GM21825 (cell line): ENCODE results near the gene RASAL2.

Experiments
- ATAC-seq: cut with Tn5 transposase; IDR thresholded peaks from one replicate; pipeline ENCODE4 v1.9.1; 2021; ENCODE audit warnings: mild to moderate bottlenecking, moderate library complexity; ENCODE audit not compliant: unreplicated experiment

The RASAL2 gene

DNA sequence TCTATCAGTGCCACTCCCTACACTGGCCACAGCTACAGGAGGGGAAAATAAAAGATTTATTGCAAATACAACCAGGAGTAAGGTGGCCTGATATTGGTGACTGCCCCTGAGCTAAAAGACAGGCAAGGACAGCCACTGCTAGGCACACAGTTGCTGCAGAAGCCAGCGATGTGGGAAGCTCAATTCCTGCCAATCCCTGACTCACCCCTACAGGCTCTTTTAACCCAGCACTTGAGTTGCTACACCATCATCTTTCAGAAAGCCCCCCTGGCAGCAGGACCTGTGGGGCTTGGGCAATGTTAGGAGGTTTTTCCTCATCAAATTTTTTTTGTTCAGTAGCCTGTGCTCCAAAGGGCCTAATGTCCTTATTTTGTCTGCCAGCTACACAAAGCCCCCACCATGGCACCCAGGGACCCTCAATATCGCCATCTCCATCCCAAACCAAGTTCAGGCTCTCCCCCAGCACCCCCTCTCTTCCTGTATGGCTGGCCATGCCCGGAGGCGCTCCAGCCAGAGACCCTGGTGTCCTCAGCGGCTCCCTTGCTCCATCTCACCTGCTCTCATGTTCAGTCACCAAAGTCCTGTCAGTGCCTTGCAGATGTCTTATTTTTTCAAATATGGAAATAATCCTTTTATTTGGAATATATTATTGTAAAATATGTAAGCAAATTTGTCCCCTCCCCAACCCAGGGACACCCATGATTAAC is 389.5 kb downstream of the RASAL2 start:
- no peak for ATAC-seq

DNA sequence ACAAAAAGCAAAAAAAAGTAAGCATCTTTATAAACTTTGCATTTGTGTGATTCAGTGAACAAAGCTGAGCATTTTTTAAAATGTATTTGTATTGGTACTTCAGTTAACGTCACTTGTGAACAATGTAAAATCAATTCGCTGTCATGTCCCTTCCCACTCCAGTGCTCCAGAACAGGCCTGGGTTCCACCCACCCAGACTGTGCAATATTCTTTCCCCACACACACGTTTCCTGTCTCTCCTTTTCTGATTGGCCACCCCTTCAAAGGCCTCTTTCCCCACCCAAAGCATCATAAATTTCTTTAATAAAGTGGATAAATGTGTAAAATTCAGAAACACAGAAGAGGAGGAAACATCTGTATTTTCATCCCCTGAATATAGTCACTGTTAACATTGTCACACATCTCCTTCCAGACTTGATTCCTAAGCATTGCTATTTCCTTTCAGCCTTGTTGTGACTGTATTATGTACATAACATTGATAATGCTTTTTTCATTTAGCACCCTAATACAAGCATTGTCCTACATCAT is 390.9 kb downstream of the RASAL2 start:
- no peak for ATAC-seq

DNA sequence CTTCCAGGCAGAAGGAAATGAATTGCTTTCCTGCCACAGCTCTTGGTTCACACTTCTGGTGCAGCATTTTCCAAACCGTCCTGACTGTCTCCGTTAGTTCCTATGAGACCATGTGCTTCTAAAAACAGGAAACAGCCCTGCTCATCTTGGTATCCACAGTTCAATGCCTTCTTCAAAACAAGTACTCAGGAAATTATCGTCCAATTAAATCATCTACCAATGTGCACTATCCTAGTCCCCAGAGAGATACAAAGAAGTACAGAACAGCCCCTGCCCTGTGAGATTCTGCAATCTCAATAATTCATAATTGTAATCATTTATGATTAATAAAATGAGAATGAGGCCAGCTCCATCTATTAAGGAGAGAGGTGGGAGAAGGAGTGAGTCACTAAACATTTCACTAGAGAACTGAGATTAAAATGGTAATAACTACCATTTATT is 391.7 kb downstream of the RASAL2 start:
- ATAC-seq: no peak

DNA sequence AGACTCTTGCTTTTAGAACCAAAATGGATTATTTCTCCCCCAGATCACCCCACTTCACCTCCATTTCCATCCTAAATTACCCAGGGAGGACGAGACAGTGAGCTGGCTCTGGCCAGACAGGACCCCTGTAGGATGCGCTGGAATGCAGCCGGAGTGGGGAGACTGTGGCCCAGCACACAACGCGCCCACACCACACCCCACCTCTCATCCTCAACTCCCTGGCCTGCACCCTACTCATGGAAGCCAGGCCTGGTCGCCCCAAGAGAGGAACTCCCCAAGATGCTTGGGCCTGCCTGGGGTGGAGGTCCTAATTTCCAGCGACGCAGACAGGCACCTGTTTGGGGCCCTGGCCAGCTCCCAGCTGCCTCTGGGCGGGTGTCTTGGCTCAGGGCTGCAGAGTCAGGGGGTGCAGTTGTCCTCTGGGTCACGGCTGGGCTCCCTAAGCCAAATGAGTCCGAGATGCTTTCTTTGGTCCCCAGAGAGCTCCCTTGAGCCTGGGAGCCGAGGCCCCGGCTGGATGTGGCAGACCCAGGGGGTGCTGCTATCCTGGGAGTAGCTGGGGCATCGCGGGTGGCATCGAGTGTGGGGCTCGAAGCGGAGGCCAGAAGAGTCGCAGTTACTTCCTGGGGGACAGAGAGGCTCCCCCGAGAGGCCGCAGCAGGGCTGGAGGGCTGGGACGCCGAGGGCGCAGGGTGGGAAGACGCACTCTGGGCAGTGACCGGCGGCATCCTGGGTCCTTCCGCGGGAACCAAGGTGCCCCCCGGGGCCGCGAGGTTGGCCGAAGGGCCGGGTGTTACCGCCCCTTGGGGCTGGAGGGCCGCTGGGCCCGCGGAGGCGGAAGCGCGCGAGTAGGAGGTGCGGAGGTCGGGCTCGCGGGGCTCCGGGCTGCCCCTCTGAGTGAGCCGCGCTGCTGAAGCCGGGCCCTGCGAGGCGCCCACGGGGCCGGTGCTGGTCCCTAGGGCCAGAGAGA is 392.5 kb downstream of the RASAL2 start:
- peak; percentile 53 for ATAC-seq

DNA sequence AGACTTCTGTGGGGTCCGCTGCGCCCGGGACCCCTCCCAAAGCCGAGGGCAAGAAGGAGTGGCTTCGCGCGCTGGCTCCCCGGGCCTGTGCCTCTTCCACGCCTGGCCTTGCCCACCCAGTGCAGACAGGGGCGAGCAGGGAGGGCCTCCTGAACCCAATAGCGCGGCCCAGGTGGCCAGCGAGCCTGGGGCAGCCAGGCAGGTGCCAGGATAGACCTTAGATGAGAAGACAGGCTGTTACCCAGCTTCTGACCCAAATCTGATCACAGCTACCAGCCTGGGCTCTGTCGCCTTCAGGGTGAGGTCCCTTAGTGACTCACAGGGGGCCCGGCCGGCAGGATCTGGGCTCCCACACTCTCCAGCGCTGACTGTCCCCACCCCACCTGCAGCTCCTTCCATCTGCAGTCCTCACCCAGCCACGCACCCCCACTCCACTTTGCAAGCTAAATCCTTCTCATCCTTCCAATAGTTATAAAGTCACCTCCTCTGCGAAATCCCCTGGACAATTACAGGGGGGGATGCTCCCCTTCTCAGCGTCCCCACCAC is 393.2 kb downstream of the RASAL2 start:
- no peak for ATAC-seq

DNA sequence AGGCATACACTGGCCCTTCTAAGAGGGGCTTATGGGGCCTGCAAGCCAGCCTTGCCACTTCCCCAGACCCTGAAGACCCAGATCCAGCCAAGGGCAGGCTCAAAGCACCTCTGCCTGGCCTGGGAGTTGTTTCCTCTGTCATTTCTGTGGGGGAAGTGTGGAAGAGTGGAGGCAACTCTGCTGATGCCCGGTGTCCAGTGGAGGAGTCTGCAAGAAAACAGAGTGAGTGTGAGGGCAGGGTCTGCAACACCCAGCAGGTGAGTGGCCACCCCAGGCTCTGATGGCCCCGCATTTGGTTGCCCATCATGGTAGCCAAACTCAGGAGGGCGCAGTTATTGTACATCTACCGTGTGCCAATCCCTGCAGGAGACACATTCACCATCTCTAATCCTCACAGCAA is 394.5 kb downstream of the RASAL2 start:
- ATAC-seq: no peak

DNA sequence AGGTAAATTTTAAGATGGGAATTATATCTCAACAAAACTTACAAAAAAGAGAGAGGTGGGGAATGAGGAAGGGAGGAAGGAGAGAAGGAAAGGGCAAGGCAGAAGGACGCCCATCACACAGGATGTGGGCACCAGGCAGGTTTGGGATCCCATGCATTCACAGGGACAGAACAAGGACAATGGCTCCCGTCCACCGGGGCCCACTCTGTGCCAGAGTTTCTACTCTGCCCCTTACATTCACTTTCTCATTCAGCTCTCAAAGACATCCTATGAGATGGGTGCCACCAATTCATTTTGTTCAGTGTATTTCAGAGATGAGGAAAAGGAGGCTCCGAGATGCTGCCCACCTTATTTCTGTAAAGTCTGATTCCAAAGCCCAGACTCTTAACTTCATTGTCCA is 395.5 kb downstream of the RASAL2 start:
- ATAC-seq: no peak

DNA sequence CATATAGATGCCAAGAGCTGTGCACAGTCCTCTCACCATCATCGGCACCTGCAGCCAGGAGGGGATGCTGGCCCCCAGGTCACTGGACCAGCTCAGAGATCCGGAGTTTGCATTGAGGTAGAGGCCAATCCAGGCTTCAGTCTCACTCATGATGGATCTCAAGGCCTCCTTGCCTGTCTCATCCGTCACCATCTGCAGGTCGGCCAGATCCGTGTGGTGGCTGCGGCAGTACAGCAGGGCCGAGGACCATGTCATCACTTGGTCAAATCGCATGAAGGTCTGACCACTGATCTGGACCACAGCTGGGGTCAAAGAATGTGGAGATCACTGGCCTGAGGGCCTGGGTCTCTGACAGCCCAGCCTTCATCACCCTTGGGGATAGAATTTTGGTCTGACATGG is 396.2 kb downstream of the RASAL2 start:
- ATAC-seq: no peak

DNA sequence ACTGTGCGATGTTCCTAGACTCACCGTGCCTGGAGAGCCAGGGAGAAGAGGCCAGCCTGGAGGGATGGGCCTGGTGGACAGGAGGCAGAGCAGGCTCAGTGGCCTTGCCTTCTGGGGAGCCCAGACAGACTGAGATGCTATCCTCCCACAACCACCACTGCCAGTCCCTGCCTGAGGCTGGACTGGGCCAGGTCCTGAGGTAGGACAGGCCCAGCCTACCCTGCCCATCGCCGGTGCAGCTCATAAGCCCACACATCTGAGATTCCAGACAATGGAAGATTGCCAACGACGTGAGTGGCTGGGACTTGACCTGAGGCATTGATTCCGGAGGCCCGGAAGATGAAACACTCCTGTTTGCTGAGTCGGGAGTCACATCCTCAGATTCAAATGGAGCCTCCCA is 397.1 kb downstream of the RASAL2 start:
- ATAC-seq: no peak

DNA sequence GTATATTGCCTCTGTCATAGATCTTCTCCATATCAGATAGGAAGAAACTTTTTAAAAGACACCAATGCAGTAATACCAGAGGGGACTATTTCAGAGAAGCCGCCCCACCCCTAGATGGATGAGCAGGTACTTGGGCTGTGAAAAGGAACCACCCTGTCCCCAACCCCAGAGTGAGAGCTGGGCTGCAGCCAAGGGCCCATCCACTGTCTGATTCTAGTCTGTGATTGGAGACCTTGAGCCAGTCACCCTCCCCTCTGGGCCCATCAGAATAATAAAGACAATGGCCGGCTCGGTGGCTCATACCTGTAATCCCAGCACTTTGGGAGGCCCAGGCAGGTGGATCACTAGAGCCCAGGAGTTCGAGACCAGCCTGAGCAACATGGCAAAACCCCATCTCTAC is 397.8 kb downstream of the RASAL2 start:
- ATAC-seq: no peak

DNA sequence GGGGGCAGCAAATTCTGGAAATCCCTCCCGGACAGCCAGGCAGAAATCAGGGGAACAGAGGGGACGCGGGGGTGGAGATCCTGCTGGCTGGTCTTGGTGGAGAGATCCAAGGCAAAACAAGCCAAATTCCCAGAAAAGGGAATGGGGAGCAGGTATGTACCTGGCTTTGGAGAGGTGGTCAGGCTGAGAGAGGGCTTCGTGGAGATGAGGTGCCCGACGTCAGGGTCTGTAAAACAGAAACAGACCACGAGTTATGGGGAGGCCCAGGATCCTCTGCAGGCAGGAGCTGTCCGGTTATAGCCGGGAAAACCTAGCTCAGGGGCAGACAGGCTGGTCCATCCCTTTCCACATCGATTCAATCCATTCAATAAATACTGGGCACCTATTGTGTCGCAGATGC is 398.4 kb downstream of the RASAL2 start:
- ATAC-seq: no peak

DNA sequence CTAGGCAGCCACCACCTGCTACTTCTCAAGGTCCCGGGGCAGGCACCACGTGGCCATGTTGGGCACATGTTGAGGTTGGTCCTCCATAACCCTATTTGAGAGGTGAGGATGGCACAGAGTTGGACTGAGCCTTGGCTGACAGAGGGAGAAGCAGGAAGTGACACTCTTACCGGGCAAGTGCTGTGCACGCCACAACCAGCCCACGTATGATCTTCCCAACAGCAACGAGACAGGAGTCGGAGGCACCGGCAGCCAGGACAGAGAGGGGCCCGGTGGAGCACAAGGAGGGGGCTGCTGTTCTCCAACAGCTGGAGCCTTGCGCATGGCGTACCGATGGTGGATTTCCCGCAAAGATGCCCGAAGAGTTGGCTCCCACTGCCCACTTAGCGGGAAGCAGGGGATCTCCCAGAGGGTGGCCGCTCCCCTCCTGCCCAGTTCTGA is 399.4 kb downstream of the RASAL2 start:
- ATAC-seq: no peak

DNA sequence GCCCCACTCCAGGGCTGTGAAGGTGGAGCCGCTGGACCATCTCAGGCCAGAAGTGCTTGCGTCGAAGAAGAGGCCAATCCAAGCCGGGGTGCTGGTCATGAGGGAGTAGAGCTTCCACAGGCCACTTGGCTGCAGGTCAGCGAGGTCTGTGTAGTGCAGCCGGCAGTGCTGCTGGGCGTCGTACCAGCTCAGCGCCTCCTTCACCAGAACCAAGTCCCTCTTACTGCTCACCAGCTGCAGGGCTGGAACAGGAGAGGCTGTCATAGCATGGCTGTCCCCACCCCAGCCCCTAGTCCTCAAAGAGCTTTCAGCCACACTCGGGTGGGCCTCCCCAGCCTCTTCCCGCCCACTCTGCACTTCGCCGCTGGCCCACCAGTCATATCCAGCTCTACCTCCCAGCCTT is 400.7 kb downstream of the RASAL2 start:
- ATAC-seq: no peak

DNA sequence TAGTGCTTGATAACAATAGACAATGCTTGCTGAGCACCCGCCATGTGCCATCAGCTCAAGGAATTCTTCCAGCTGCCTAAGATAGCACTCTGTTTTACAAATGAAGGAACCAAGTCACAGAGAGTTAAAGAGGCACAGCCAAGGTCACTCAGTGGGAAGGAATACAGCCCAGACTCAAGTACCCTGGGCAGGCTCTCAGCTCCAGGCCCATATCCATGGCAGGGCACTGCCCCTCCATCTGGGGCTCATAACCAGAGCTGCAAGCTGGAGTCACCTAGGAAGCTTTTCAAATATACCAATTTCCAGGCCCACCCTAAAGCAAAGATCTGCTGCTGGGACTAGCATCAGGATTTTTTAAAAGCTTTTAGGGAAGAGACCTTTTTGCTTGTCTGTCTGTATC is 401.3 kb downstream of the RASAL2 start:
- ATAC-seq: no peak

DNA sequence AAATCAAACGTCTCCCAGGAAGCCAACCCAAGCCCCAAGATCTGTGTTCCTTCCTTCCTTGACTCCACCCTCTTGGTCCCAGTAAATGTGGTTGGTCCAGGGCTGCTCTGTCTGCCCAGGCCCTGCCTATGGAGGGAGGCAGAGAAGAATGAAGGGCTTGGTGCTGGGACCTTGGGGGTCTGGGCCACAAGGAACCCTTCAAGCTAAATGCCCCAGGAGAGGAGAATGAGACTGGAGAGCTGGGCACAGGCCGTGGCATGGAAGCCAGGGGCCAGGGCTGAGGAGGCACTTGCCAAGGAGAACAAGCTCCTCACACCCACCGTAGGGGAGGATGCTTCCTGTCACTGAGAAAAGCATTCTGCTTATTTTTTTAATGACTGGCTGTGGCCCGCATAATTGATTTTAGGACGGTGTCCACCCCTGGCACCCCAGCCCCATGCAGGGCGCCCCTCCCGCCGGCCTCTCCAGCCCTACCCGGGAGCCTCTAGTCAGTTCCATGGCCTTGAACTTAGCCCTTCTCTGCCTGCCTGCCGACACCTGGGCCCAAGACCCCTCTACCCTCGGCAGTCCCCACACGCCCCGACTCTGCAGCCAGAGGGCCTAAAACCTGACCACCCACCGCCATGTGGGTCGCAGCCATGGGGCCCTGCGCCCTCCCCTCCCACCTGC is 402.0 kb downstream of the RASAL2 start:
- ATAC-seq: no peak

DNA sequence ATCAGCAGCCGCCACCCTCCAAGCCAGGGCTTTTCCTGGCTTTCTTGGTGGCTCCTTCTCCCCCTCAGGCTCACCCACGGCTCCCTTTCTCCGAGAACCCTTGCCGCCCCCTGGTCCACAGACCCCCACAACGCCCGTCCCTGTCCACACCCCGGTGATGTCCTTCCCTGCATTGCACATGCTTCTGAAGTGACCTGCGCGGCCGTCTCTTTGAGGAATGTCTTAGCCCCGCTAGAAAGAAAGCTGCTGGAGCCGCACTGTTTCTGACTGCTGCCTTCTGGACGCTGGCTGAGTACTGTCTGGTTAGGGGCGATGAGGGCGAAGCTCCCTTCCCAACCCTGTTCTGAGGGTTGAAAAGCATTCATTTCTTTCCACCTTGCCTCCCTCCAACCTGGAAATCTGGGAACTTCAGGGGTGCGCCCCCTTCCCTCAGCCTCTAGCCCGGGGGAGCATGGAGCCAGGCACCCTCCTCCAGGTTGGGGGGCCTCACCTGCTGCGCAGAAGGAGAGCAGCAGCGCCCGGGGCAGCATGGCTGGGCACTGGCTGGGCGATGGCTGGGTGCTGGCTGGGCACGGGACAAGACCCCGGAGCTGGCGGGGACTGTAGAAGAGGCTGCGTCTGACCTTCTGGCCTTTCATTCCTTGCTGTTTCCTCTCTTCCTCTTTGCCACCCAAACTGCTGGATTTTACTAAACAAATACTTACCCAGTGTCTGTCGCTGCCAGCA is 402.7 kb downstream of the RASAL2 start, which contains the start of gene CLEC20A:
Gene CLEC20A, minus strand, starts transcription at position 555 of the 726 bp plus-strand sequence. Its CDS starts 25 bp downstream, at position 530.
- no peak for ATAC-seq

DNA sequence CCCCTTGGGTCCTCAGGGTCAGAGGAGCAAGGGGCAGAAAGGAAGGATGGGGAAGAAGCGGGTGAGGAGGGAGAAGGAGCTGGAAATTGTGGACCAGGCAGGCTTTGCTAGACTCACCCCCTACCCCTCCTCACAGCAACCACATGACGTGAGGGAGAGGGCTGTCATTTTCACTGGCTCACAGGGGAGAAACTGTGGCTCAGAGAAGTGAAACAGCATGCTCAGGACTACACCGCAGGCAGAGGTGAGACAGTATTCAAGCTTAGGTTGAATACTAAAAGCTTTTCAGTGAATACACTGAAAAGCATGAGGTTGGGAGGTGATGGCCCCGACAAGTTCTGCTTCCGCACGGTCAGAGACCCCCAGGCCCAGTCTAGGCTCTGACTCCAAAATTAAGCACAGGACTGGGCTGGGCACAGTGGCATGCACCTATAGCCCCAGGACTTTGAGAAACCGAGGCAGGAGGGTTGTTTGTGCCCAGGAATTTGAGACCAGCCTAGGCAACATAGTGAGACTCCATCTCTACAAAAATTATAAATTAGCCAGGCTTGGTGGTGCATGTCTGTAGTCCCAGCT is 404.1 kb downstream of the RASAL2 start:
- ATAC-seq: no peak

DNA sequence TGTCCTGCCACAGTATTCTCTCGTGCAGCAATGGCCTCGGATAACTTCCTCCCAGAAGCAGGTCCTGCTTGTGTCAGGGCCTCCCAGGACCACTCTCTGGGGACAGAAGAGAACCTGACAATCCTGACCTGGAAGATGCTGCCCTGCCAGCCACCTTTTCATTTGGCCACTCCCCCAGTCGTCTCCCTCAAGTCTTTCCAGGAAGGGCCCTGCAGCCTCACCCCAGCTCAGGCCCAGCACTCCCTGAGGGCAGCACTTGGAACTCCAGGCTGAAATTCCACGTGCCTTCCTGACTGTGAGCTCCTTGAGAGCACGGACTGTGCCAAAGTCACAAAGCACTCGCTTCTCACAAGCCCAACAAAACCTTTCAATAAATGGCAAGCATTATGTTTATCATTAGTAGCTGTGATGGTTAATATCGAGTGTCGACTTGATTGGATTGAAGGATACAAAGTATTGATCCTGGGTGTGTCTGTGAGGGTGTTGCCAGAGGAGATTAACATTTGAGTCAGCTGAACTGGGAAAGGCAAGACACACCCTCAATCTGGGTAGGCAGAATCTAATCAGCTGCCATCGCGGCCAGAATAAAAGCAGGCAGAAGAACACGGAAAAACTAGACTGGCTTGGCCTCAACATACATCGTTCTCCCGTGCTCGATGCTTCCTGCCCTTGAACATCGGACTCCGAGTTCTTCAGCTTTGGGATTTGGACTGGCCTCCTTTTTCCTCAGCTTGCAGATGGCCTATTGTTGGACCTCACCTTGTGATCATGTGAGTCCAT is 405.2 kb downstream of the RASAL2 start:
- ATAC-seq: no peak
